Keratinocyte (primary cell): Measurements from ENCODE around the gene ZBTB43. TPM values are rescaled to one million over a fixed set of nuclear protein-coding genes. Genes with fewer than 3 reads are reported as not detected.

Source experiments
- DNase-seq: peaks from one replicate; pipeline ENCODE4 v3.0.0-alpha.2; 2011; ENCODE audit warnings: low read depth, missing footprints, low spot score
- FAIRE-seq: peaks from 2 replicates; lab custom pipeline; 2011; peaks lifted over from hg19 to GRCh38; lab: Jason Lieb, UNC
- H2AFZ ChIP-seq: 2 replicates; pipeline ENCODE4 v1.6.0; 2012; ENCODE audit warnings: low read length, control low read depth, inconsistent platforms; ENCODE audit not compliant: control insufficient read depth
- H3K27ac ChIP-seq: 2 replicates; pipeline ENCODE4 v1.5.1; 2011; ENCODE audit warnings: low read length; ENCODE audit not compliant: control insufficient read depth, insufficient read depth
- H3K27me3 ChIP-seq: 3 replicates; pipeline ENCODE4 v1.6.0; 2011; ENCODE audit warnings: low read length; ENCODE audit not compliant: control insufficient read depth, insufficient read depth; ENCODE audit errors: extremely low read depth
- H3K36me3 ChIP-seq, 2 experiments: 2 replicates in 1 of 2; 3 replicates in 1 of 2; pipeline ENCODE4 v1.5.1; 2011; ENCODE audit warnings: low read length in 2 of 2, mild to moderate bottlenecking in 1 of 2; ENCODE audit not compliant: control insufficient read depth in 2 of 2, insufficient read depth in 2 of 2; ENCODE audit errors: extremely low read depth in 1 of 2
- H3K4me1 ChIP-seq: 3 replicates; pipeline ENCODE4 v1.5.1; 2011; ENCODE audit warnings: low read length; ENCODE audit not compliant: control insufficient read depth, insufficient read depth; ENCODE audit errors: extremely low read depth
- H3K4me2 ChIP-seq: 3 replicates; pipeline ENCODE4 v1.6.0; 2011; ENCODE audit warnings: low read depth, low read length; ENCODE audit not compliant: control insufficient read depth, insufficient read depth; ENCODE audit errors: extremely low read depth
- H3K4me3 ChIP-seq, 3 experiments: fragments of 200-600 bp in 1 of 3; sonication (generic) in 1 of 3; 2 replicates in 2 of 3; 3 replicates in 1 of 3; pipeline ENCODE4 v1.5.1; 2011 to 2016; ENCODE audit warnings: low read length in 3 of 3, mild to moderate bottlenecking in 3 of 3, control low read depth in 2 of 3, inconsistent platforms in 1 of 3, low read depth in 1 of 3, mixed read lengths in 1 of 3, mixed run types in 1 of 3, moderate library complexity in 1 of 3; ENCODE audit not compliant: control insufficient read depth in 2 of 3, insufficient read depth in 2 of 3; ENCODE audit errors: extremely low read depth in 1 of 3
- H3K79me2 ChIP-seq: 2 replicates; pipeline ENCODE4 v1.6.0; 2012; ENCODE audit warnings: low read length; ENCODE audit not compliant: control insufficient read depth, insufficient read depth
- H3K9ac ChIP-seq: 3 replicates; pipeline ENCODE4 v1.6.0; 2011; ENCODE audit warnings: low read length; ENCODE audit not compliant: control insufficient read depth, insufficient read depth; ENCODE audit errors: extremely low read depth
- H3K9me1 ChIP-seq: 3 replicates; pipeline ENCODE4 v1.6.0; 2011; ENCODE audit warnings: low read length; ENCODE audit not compliant: control insufficient read depth, insufficient read depth; ENCODE audit errors: extremely low read depth
- H3K9me3 ChIP-seq: 2 replicates; pipeline ENCODE4 v1.5.1; 2012; ENCODE audit warnings: low read depth, low read length; ENCODE audit not compliant: control insufficient read depth
- H4K20me1 ChIP-seq: 3 replicates; pipeline ENCODE4 v1.6.0; 2011; ENCODE audit warnings: low read length; ENCODE audit not compliant: control insufficient read depth, insufficient read depth; ENCODE audit errors: extremely low read depth
- CTCF ChIP-seq, 3 experiments: IDR thresholded peaks in 1 of 3; conservative IDR thresholded peaks in 1 of 3; optimal IDR thresholded peaks in 1 of 3; 2 replicates in 2 of 3; 3 replicates in 1 of 3; pipeline versions ENCODE3 to v1.5.1; 2011; ENCODE audit warnings: low read length in 3 of 3, mild to moderate bottlenecking in 3 of 3, moderate library complexity in 2 of 3, control low read depth in 1 of 3, inconsistent platforms in 1 of 3; ENCODE audit not compliant: insufficient read depth in 2 of 3; ENCODE audit errors: extremely low read depth in 1 of 3
- EZH2 ChIP-seq: IDR thresholded peaks from one replicate; pipeline ENCODE4 v1.6.1; 2012; ENCODE audit warnings: inconsistent platforms, mild to moderate bottlenecking, low read length, moderate library complexity
- dilution Hi-C: fragments of 300-500 bp; cut with MboI; formaldehyde crosslinking; loops from one replicate; pipeline ENCODE4 v1.7.0; 2020; ENCODE audit warnings: low sequenced_read_pairs; ENCODE audit not compliant: extremely low pct_ligation_motif_present
- polyA plus RNA-seq, 5 experiments: library from polyadenylated mRNA; depleted of rRNA in 3 of 5; stranded (reverse) in 3 of 5; stranded (forward) in 1 of 5; unstranded in 1 of 5; fragments of >200 nt; gene quantifications; 1 replicate in 1 of 5; 2 replicates in 3 of 5; 3 replicates in 1 of 5; pipeline versions ENCODE4 v1.2.1 to v1.2.3, GENCODE V29; 2011 to 2012; ENCODE audit warnings: missing spikeins in 2 of 5, low read depth in 1 of 5, low replicate concordance in 1 of 5

ZBTB43 gene
- polyA plus RNA-seq, 1 donor (not counting 4 experiments of a cell fraction or from before 2014, with no cell fraction given): 24.3 TPM

DNA sequence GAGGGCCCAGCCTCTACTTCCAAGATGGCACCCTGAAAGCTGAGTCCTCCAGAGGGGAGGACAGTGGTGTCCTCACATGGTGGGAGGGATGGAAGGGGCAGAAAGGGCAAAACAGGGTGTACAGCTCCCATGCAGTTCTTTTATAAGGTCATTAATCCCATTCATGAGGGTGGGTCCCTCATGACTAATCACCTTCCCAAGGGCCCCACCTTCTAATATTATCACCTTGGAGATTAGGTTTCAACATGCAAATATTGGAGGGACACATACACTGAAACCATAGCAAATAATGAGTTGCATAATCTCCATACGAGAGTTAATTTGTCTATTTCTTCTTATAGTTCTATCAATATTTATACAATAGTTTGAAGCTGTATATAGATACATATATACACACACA lies 5.8 kb upstream of the ZBTB43 start:
- Histone ChIP-seq H3K4me1 (peaks cover 8% of the 10 kb centered on the region), H3K9me3 (no peaks in the 10 kb centered on the region), H4K20me1 (no peaks in the 10 kb centered on the region), H3K9me1 (no peaks in the 10 kb centered on the region), H3K4me3 (no peak overlapping the region), H2AFZ (no peak overlapping the region), H3K9ac (no peak overlapping the region), H3K27me3 (no peaks in the 10 kb centered on the region), H3K27ac (no peak overlapping the region), H3K36me3 (no peaks in the 10 kb centered on the region), H3K4me2 (no peak overlapping the region), H3K79me2 (no peaks in the 10 kb centered on the region)
- TF ChIP-seq EZH2: no peak
- TF ChIP-seq CTCF (optimal IDR thresholded peaks at IDR 0.05 in 1 of 3, IDR thresholded peaks at IDR 0.05 in 1 of 3, conservative IDR thresholded peaks at IDR 0.05 in 1 of 3; ENCODE audit: extremely low read depth in 1 of 3, insufficient read depth in 2 of 3, low read length in 3 of 3): no peak
- DNase-seq (no peak), FAIRE-seq (no peak)
- dilution Hi-C loops: no loop called here

- Histone ChIP-seq H3K9me3 (no peaks in the 10 kb centered on the region), H4K20me1 (peaks cover 4% of the 10 kb centered on the region), H3K27ac (no peak overlapping the region), H3K9me1 (no peaks in the 10 kb centered on the region), H3K4me3 (no peak overlapping the region), H3K4me1 (peaks cover 16% of the 10 kb centered on the region), H3K79me2 (peaks cover 25% of the 10 kb centered on the region), H2AFZ (no peak overlapping the region), H3K9ac (no peak overlapping the region), H3K4me2 (no peak overlapping the region), H3K27me3 (no peaks in the 10 kb centered on the region), H3K36me3 (peaks cover 0 to 3% of the 10 kb centered on the region in 2 experiments)
- DNase-seq (no peak), FAIRE-seq (no peak)
- TF ChIP-seq EZH2 (no peak), CTCF (optimal IDR thresholded peaks at IDR 0.05 in 1 of 3, IDR thresholded peaks at IDR 0.05 in 1 of 3, conservative IDR thresholded peaks at IDR 0.05 in 1 of 3; ENCODE audit: extremely low read depth in 1 of 3, insufficient read depth in 2 of 3, low read length in 3 of 3) (no peak)
- dilution Hi-C loops: no loop called here
Measured at GRCh38 chr9:126802318-126803059, 2.4 kb upstream of the ZBTB43 start.
